Loucy (cell line): ENCODE data around the gene TRIM31.

Experiments used
- EZH2phosphoT487 ChIP-seq: fragments of 200-600 bp; IDR thresholded peaks from 2 replicates; pipeline ENCODE4 v1.6.1; 2018; ENCODE audit warnings: antibody characterized with exemption, mild to moderate bottlenecking, moderate library complexity, borderline replicate concordance
- TF ChIP-seq, protein P1 (sequence below): fragments of 200-600 bp; sonication (generic); conservative IDR thresholded peaks from 2 replicates; pipeline ENCODE4 v1.5.1; 2014; ENCODE audit warnings: mild to moderate bottlenecking, antibody characterized with exemption, low read length

DNA sequence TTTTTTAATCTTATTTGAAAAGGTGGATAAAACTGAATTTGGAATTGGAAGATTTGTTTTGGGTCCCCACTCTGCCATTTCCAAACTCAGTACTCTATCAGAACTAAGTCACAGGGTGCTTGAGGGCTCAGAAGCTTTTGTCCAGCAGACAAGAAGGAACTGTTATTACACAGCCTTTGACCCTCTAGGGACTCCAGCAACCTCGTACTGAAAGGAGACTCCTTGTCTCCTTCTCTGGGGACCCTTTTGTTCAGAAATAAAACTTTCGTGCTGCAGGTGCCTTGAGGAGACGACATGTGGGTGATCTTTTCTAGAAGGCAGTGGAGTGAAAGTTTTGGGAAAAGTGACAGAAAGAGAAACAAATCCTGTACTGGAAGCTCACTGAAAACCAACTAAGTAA, 59.2 kb downstream of the TRIM31 start:
- TF ChIP-seq, protein P1, sequence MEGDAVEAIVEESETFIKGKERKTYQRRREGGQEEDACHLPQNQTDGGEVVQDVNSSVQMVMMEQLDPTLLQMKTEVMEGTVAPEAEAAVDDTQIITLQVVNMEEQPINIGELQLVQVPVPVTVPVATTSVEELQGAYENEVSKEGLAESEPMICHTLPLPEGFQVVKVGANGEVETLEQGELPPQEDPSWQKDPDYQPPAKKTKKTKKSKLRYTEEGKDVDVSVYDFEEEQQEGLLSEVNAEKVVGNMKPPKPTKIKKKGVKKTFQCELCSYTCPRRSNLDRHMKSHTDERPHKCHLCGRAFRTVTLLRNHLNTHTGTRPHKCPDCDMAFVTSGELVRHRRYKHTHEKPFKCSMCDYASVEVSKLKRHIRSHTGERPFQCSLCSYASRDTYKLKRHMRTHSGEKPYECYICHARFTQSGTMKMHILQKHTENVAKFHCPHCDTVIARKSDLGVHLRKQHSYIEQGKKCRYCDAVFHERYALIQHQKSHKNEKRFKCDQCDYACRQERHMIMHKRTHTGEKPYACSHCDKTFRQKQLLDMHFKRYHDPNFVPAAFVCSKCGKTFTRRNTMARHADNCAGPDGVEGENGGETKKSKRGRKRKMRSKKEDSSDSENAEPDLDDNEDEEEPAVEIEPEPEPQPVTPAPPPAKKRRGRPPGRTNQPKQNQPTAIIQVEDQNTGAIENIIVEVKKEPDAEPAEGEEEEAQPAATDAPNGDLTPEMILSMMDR, result no peak
- no peak for TF ChIP-seq EZH2phosphoT487
